T-helper 17 cell (primary cell): ENCODE results near the gene ALS2. TPM values are rescaled to one million over a fixed set of nuclear protein-coding genes. Genes with fewer than 3 reads are reported as not detected.

Experiments
- ATAC-seq: fragments of 150-1000 bp; cut with Tn5 transposase; 2 replicates; pipeline ENCODE4 v1.10.0; 2021; ENCODE audit warnings: mild to moderate bottlenecking, moderate library complexity
- DNase-seq, 3 donors: peaks; one replicate each; pipeline versions ENCODE4 v3.0.0 to v3.0.0-alpha.2; 2020 to 2021
- H3K9me3 ChIP-seq: one replicate; pipeline ENCODE4 v1.7.0; 2013; ENCODE audit warnings: low read length, mild to moderate bottlenecking; ENCODE audit not compliant: control insufficient read depth, poor library complexity, severe bottlenecking
- H3K27ac Mint-ChIP-seq: one replicate; pipeline ENCODE4 v1.8.0; 2022; ENCODE audit warnings: mild to moderate bottlenecking, moderate library complexity, mixed read lengths
- H3K27me3 Mint-ChIP-seq: one replicate; pipeline ENCODE4 v1.8.0; 2022; ENCODE audit warnings: mixed read lengths
- H3K36me3 Mint-ChIP-seq: one replicate; pipeline ENCODE4 v1.8.0; 2022; ENCODE audit warnings: low read depth, mixed read lengths
- H3K4me1 Mint-ChIP-seq: one replicate; pipeline ENCODE4 v1.8.0; 2022; ENCODE audit warnings: mild to moderate bottlenecking, mixed read lengths
- H3K4me3 Mint-ChIP-seq: one replicate; pipeline ENCODE4 v1.8.0; 2022; ENCODE audit warnings: mild to moderate bottlenecking, moderate library complexity, mixed read lengths
- total RNA-seq, 4 donors: library from RNA in 2 of 4; stranded (reverse) in 2 of 4; gene quantifications; one replicate each; pipeline ENCODE4 v1.2.3 and lab custom pipeline; 2022 to 2026

Gene ALS2
- total RNA-seq, 2 donors from 2014 or later, result 6.6 to 6.7 TPM

- no peak overlapping the region for H3K4me3 Mint-ChIP-seq
- H3K9me3 ChIP-seq, result no peaks in the 10 kb centered on the region
- ATAC-seq (no peak), DNase-seq (no peak)
- H3K27ac Mint-ChIP-seq, result peak overlapping the region; percentile 11
- peaks cover 2% of the 10 kb centered on the region for H3K4me1 Mint-ChIP-seq
- H3K27me3 Mint-ChIP-seq, result no peaks in the 10 kb centered on the region
- peaks cover 11% of the 10 kb centered on the region for H3K36me3 Mint-ChIP-seq
These were observed 71.7 kb downstream of the ALS2 start for GRCh38 chr2:201709049-201709448.

- DNase-seq (no peak), ATAC-seq (no peak)
- H3K27ac Mint-ChIP-seq, result no peak overlapping the region
- H3K9me3 ChIP-seq, result no peaks in the 10 kb centered on the region
- H3K27me3 Mint-ChIP-seq, result no peaks in the 10 kb centered on the region
- no peak overlapping the region for H3K4me3 Mint-ChIP-seq
- H3K36me3 Mint-ChIP-seq, result peaks cover 9% of the 10 kb centered on the region
- no peaks in the 10 kb centered on the region for H3K4me1 Mint-ChIP-seq
These were observed 73.0 kb downstream of the ALS2 start for GRCh38 chr2:201707753-201708152.

DNA sequence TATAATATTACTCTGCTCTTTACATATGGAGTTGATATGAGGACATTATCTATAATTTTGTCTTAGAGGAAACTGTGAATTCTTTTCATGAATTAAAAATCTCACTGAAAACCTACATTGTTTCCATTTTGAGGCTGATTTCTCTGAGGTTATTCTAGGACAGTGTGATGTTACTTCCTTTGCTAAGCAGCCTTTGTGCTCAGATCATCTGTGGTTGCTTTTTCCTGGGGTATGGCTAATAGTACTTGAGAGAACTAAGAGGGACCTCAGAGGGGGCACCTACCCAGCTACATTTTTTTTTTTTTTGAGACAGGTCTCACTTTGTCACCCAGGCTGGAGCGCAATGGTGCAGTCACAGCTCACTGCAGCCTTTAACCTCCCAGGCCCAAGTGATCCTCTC, 73.6 kb downstream of the ALS2 start:
- no peaks in the 10 kb centered on the region for H3K4me1 Mint-ChIP-seq
- H3K9me3 ChIP-seq, result no peaks in the 10 kb centered on the region
- H3K27ac Mint-ChIP-seq, result no peak overlapping the region
- ATAC-seq (no peak), DNase-seq (no peak)
- H3K4me3 Mint-ChIP-seq, result no peak overlapping the region
- no peaks in the 10 kb centered on the region for H3K27me3 Mint-ChIP-seq
- peaks cover 9% of the 10 kb centered on the region for H3K36me3 Mint-ChIP-seq

- ATAC-seq, result no peak
- Mint-ChIP-seq H3K36me3 (peaks cover 6% of the 10 kb centered on the region), H3K27me3 (no peaks in the 10 kb centered on the region), H3K4me1 (no peaks in the 10 kb centered on the region), H3K4me3 (no peak overlapping the region), H3K27ac (no peak overlapping the region)
- no peak for DNase-seq
- H3K9me3 ChIP-seq, result no peaks in the 10 kb centered on the region
These were observed 76.2 kb downstream of the ALS2 start for GRCh38 chr2:201704536-201704935.

DNA sequence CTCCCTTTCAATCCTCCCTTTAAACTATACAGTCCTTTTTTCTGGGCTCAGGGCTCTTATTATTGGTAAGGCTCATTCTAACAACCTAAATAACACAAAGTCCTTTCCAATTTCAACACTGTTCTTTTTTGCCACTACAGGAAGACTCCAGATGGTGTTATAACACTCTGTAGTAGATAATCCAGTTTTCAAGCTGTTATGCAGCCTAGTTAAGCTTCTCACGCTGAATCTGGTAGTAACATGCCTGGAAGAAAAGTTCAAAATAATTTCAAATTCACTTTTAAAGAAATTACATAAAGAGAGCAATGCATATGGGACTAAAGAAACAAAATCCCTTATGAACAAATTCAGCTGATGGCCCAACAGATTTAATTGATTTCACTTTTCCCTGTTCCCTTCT, 79.1 kb downstream of the ALS2 start:
- Mint-ChIP-seq H3K4me1 (peaks cover 9% of the 10 kb centered on the region), H3K4me3 (no peak overlapping the region)
- no peak for ATAC-seq

GRCh38 chr2:201699416-201699815, 81.3 kb downstream of the ALS2 start:
- no peaks in the 10 kb centered on the region for H3K9me3 ChIP-seq
- Mint-ChIP-seq H3K27me3 (no peaks in the 10 kb centered on the region), H3K4me3 (no peak overlapping the region), H3K36me3 (peaks cover 3% of the 10 kb centered on the region), H3K27ac (no peak overlapping the region), H3K4me1 (peaks cover 9% of the 10 kb centered on the region)
- DNase-seq (no peak), ATAC-seq (no peak)

More for the DNA sequence above, 79.1 kb downstream of the ALS2 start:
- DNase-seq, result no peak
- no peaks in the 10 kb centered on the region for H3K9me3 ChIP-seq
- peaks cover 3% of the 10 kb centered on the region for H3K36me3 Mint-ChIP-seq
- no peak overlapping the region for H3K27ac Mint-ChIP-seq
- H3K27me3 Mint-ChIP-seq, result no peaks in the 10 kb centered on the region

- no peak for ATAC-seq
- no peak for DNase-seq
- peaks cover 9% of the 10 kb centered on the region for H3K4me1 Mint-ChIP-seq
- H3K27me3 Mint-ChIP-seq, result no peaks in the 10 kb centered on the region
- no peaks in the 10 kb centered on the region for H3K9me3 ChIP-seq
- H3K27ac Mint-ChIP-seq, result no peak within 1 kb of the TSS
- no peaks in the 10 kb centered on the region for H3K36me3 Mint-ChIP-seq
- peak within 1 kb of the TSS; percentile 64 for H3K4me3 Mint-ChIP-seq
These were observed 82.0 kb downstream of the ALS2 start, which contains the start of gene MPP4 for GRCh38 chr2:201698588-201699226. TSS of gene MPP4 (minus strand) at chr2:201698644. CDS start at chr2:201693954, 4,690 bp downstream.

- no peaks in the 10 kb centered on the region for H3K27me3 Mint-ChIP-seq
- H3K27ac Mint-ChIP-seq, result no peak overlapping the region
- H3K9me3 ChIP-seq, result no peaks in the 10 kb centered on the region
- ATAC-seq, result no peak
- H3K36me3 Mint-ChIP-seq, result no peaks in the 10 kb centered on the region
- peaks cover 9% of the 10 kb centered on the region for H3K4me1 Mint-ChIP-seq
- DNase-seq, result no peak
- no peak overlapping the region for H3K4me3 Mint-ChIP-seq
These were observed 82.8 kb downstream of the ALS2 start for GRCh38 chr2:201697899-201698298.

DNA sequence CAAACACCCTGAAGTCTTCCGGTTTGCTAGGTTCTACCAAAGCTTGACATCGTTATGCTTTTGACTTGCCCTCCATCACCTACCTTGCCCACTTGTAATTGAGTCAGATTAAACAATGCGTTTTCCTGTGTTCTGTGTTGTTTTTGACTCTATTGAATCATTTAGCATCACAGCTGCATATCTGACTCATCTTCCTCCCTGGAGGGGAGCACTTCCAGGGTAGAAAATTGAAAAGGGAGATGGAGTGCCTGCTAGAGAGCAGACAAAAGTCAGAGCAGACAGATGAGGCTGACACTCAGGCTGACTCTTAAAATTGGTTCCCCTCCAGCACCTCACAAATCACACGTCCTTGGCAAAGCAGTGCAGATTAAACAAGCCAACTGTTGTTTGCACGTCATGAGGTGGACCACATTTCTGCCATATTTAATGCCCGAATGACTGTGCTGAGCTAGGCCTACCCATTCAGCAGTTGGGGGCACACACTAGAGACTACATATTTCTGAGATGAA, 84.5 kb downstream of the ALS2 start:
- ATAC-seq (no peak), DNase-seq (no peak)
- H3K9me3 ChIP-seq, result no peaks in the 10 kb centered on the region
- H3K27me3 Mint-ChIP-seq, result no peaks in the 10 kb centered on the region
- no peaks in the 10 kb centered on the region for H3K36me3 Mint-ChIP-seq
- H3K27ac Mint-ChIP-seq, result no peak overlapping the region
- H3K4me3 Mint-ChIP-seq, result no peak overlapping the region
- peaks cover 9% of the 10 kb centered on the region for H3K4me1 Mint-ChIP-seq

DNA sequence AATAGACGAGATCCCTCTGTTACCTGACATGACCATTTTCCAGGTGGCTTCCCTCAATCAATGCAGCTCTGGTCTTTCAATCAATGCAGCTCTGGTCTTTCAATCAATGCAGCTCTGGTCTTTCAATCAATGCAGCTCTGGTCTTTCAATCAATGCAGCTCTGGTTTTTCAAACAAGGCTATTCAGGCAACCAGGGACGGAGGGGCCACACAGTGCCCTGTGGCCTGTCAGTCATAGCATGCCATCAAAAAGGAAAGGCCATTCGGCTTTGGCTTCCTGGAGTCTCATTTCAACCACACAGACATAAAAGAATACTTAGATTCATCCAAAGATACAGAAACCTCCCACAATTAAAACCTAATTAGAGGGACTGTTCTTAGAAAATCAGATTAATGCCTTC, 95.6 kb downstream of the ALS2 start:
- Mint-ChIP-seq H3K36me3 (peaks cover 3% of the 10 kb centered on the region), H3K4me1 (peaks cover 2% of the 10 kb centered on the region), H3K27me3 (peaks cover 56% of the 10 kb centered on the region), H3K4me3 (no peak overlapping the region), H3K27ac (no peak overlapping the region)
- DNase-seq (no peak), ATAC-seq (no peak)
- no peaks in the 10 kb centered on the region for H3K9me3 ChIP-seq

DNA sequence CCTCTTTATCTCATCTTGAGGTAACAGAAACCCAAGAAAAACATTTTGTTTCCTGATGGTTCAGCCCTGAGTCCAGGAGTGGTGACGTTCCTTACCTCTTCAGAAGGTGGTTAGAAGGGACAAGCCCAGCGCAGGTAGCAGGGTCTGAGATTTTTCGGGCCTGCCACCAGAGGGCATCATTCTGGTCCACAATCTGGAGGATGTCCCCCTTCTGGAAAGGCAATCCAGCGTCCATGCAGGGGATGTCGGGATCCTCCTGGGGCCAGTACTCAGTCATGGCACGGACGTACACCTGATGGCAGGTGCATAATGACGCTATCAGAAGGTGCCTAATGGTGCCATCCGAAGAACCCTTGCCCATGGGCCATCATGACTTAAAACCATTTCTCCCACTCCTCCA, 100.0 kb downstream of the ALS2 start:
- H3K27me3 Mint-ChIP-seq, result peaks cover 49% of the 10 kb centered on the region
- peak overlapping the region; percentile 12 for H3K27ac Mint-ChIP-seq
- DNase-seq, result no peak
- H3K9me3 ChIP-seq, result no peaks in the 10 kb centered on the region
- no peak for ATAC-seq
- H3K4me3 Mint-ChIP-seq, result no peak overlapping the region
- H3K36me3 Mint-ChIP-seq, result peaks cover 5% of the 10 kb centered on the region
- H3K4me1 Mint-ChIP-seq, result peaks cover 2% of the 10 kb centered on the region

GRCh38 chr2:201678401-201678800, 102.3 kb downstream of the ALS2 start:
- Mint-ChIP-seq H3K4me1 (peaks cover 2% of the 10 kb centered on the region), H3K4me3 (no peak overlapping the region), H3K36me3 (peaks cover 5% of the 10 kb centered on the region), H3K27me3 (peaks cover 39% of the 10 kb centered on the region), H3K27ac (no peak overlapping the region)
- no peaks in the 10 kb centered on the region for H3K9me3 ChIP-seq
- DNase-seq, result no peak
- ATAC-seq, result no peak

- no peaks in the 10 kb centered on the region for H3K9me3 ChIP-seq
- no peak overlapping the region for H3K27ac Mint-ChIP-seq
- ATAC-seq (no peak), DNase-seq (no peak)
- H3K27me3 Mint-ChIP-seq, result peaks cover 12% of the 10 kb centered on the region
- peaks cover 2% of the 10 kb centered on the region for H3K36me3 Mint-ChIP-seq
- peaks cover 3% of the 10 kb centered on the region for H3K4me1 Mint-ChIP-seq
- no peak overlapping the region for H3K4me3 Mint-ChIP-seq
These were observed 105.3 kb downstream of the ALS2 start for GRCh38 chr2:201675454-201675853.

- no peak for ATAC-seq
- no peaks in the 10 kb centered on the region for H3K9me3 ChIP-seq
- Mint-ChIP-seq H3K36me3 (peaks cover 2% of the 10 kb centered on the region), H3K4me1 (peaks cover 3% of the 10 kb centered on the region), H3K27me3 (peaks cover 12% of the 10 kb centered on the region), H3K27ac (no peak overlapping the region), H3K4me3 (no peak overlapping the region)
- DNase-seq, result no peak
These were observed 105.9 kb downstream of the ALS2 start for GRCh38 chr2:201674794-201675193.
